ENCODE measurements around the gene TBC1D14. TPM values are rescaled to one million over a fixed set of nuclear protein-coding genes. Genes with fewer than 3 reads are reported as not detected.

The TBC1D14 gene
- total and polyA plus RNA-seq, 2 of the 8 experiments (the other 6 are each of a cell fraction or from before 2014, with no cell fraction given), result 45.6 to 48.2 TPM

DNA sequence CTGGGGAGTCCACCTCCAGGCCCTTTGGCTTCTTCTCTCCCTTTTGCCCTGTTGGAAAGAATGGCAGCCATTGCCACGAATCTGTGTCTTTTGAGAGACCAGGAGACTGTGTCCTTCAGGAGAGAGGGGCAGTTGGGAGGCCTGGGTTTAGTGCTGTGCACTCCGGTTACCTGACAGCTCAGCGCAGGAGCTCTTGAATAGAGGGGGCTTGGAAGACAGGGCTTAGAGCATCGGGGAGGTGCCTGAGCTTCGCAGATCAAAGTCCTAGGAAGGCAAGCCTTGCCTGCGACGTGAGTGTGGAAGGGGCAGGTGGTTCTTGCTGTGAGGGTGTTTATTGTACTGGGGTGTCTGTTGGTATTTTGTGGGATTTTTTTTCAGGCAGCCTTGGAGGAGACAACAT, 91.6 kb downstream of the TBC1D14 start:
- WGBS, 2 experiments (ENCODE audit: extremely low coverage in 1 of 2, insufficient coverage in 1 of 2, insufficient read length in 1 of 2, insufficient replicate concordance in 2 of 2, low coverage in 1 of 2, low lambda C conversion rate in 2 of 2, missing lambda C conversion rate in 1 of 2), result 95% methylated on average over 7 of the region's 7 CpGs; no CpG with 5 or more reads in 1 of the 2 experiments
- POLR2A ChIA-PET (ENCODE audit: partially characterized antibody), result interaction anchor here (0.5 to 4.3 kb wide), 2 partner anchors 13 to 1017 kb away, joined by 3 to 15 read pairs; no protein-coding TSS in a partner anchor
- Histone ChIP-seq H3K4me1 (replicated peaks in 1 of 4; ENCODE audit: control insufficient read depth in 3 of 4, insufficient read depth in 4 of 4, low read length in 3 of 4) (no peaks in the 10 kb centered on the region), H4K91ac (replicated peaks; ENCODE audit: insufficient read length, low read length) (no peak overlapping the region), H4K5ac (ENCODE audit: insufficient read length, low read depth, low read length) (no peak overlapping the region), H3K27ac (ENCODE audit: low read depth, low read length) (no peak overlapping the region), H2AFZ (ENCODE audit: low read length) (no peak overlapping the region), H3K56ac (replicated peaks; ENCODE audit: insufficient read length, low read depth, low read length) (no peak overlapping the region), H2BK5ac (ENCODE audit: low read depth, low read length) (no peak overlapping the region), H3K9ac (replicated peaks in 1 of 4; ENCODE audit: extremely low read depth in 1 of 4, low read depth in 3 of 4, low read length in 3 of 4) (no peak overlapping the region), H3K4me3 (ENCODE audit: extremely low read depth in 1 of 4, insufficient read depth in 2 of 4, low read depth in 3 of 4, low read length in 4 of 4) (no peak overlapping the region), H4K20me1 (replicated peaks in 1 of 2; ENCODE audit: control insufficient read depth in 1 of 2, insufficient read depth in 2 of 2, low read length in 2 of 2) (peaks cover 13 to 18% of the 10 kb centered on the region in 2 experiments), H3K14ac (ENCODE audit: insufficient read length) (no peak overlapping the region), H2AK5ac (ENCODE audit: low read depth, low read length) (no peak overlapping the region), H2BK15ac (ENCODE audit: low read length) (no peak overlapping the region), H2BK12ac (ENCODE audit: low read depth, low read length) (no peak overlapping the region), H3K4ac (replicated peaks; ENCODE audit: insufficient read length, low read depth, low read length) (no peak overlapping the region), H4K8ac (ENCODE audit: extremely low read depth, insufficient read depth, low read length) (no peak overlapping the region), H3K79me2 (ENCODE audit: control insufficient read depth in 1 of 2, insufficient read depth in 2 of 2, low read length in 2 of 2) (no peaks in the 10 kb centered on the region), H3K23me2 (ENCODE audit: low read depth, low read length) (no peaks in the 10 kb centered on the region; the same call in 1 of the 2 replicates), H3K36me3 (ENCODE audit: control insufficient read depth in 2 of 4, insufficient read depth in 4 of 4, low read length in 3 of 4) (peaks cover 27 to 58% (median 41%) of the 10 kb centered on the region in 4 experiments), H3K27me3 (replicated peaks in 1 of 4; ENCODE audit: control insufficient read depth in 3 of 4, extremely low read depth in 1 of 4, insufficient read depth in 3 of 4, low read length in 3 of 4) (no peaks in the 10 kb centered on the region), H3K4me2 (ENCODE audit: insufficient read depth in 1 of 2, low read depth in 2 of 2, low read length in 2 of 2) (no peak overlapping the region), H3K79me1 (ENCODE audit: low read depth, low read length) (0 out of 2 replicates have a peak, but pooled peaks cover 2% of the 10 kb centered on the region), H3K18ac (ENCODE audit: extremely low read depth, low read length) (no peak overlapping the region), H3K9me3 (ENCODE audit: insufficient read depth in 2 of 2, low read depth in 1 of 2, low read length in 1 of 2) (no peaks in the 10 kb centered on the region), H2BK20ac (ENCODE audit: low read length) (no peak overlapping the region), H3K23ac (ENCODE audit: insufficient read length) (no peak overlapping the region), H2BK120ac (replicated peaks; ENCODE audit: low read depth, low read length) (no peak overlapping the region)
- CTCF ChIA-PET (ENCODE audit: partially characterized antibody), result no interaction called here
- DNase-seq (ENCODE audit: low read depth in 1 of 2, low spot score in 2 of 2), result no peak
- no peak for TF ChIP-seq SAP30 (IDR thresholded peaks at IDR 0.05; ENCODE audit: insufficient read depth, insufficient replicate concordance, low read length)
- no peak for FAIRE-seq
